Upper lobe of left lung (tissue), 6 donors: Measurements from ENCODE around the gene WDR90. TPM values are rescaled to one million over a fixed set of nuclear protein-coding genes. Genes with fewer than 3 reads are reported as not detected.

Experiments used
- ATAC-seq, 2 donors: fragments of 200-7000 bp; cut with Tn5 transposase; one replicate each; pipeline ENCODE4 v1.9.1; 2022; ENCODE audit warnings: mild to moderate bottlenecking in 2 of 2, moderate library complexity in 2 of 2; ENCODE audit not compliant: low FRiP score in 2 of 2
- DNase-seq, 2 donors: peaks; one replicate each; pipeline ENCODE4 v3.0.0-alpha.2; 2019 to 2020
- H3K27ac ChIP-seq, 4 donors: fragments of 200-600 bp; sonication (generic); one replicate each; pipeline ENCODE4 v1.5.1; 2016 to 2019
- H3K27me3 ChIP-seq, 4 donors: fragments of 200-600 bp; sonication (generic); one replicate each; pipeline ENCODE4 v1.5.1; 2017 to 2019
- H3K36me3 ChIP-seq, 4 donors: fragments of 200-600 bp; sonication (generic); one replicate each; pipeline ENCODE4 v1.5.1; 2016 to 2019
- H3K4me1 ChIP-seq, 4 donors: fragments of 200-600 bp; sonication (generic); one replicate each; pipeline ENCODE4 v1.5.1; 2018 to 2019
- H3K4me3 ChIP-seq, 4 donors: fragments of 200-600 bp; sonication (generic); one replicate each; pipeline ENCODE4 v1.5.1; 2017 to 2019; ENCODE audit warnings: mild to moderate bottlenecking in 2 of 4, moderate library complexity in 1 of 4
- H3K9me3 ChIP-seq, 4 donors: fragments of 200-600 bp; sonication (generic); one replicate each; pipeline ENCODE4 v1.5.1; 2018 to 2019
- EP300 ChIP-seq, 4 donors: sonication (generic); formaldehyde crosslinking; IDR thresholded peaks; one replicate each; pipeline ENCODE4 v1.5.1; 2017; ENCODE audit warnings: antibody characterized with exemption in 4 of 4, control low read depth in 2 of 4
- POLR2A ChIP-seq, 4 donors: fragments of 450-650 bp; IDR thresholded peaks; one replicate each; pipeline ENCODE4 v1.5.1; 2016 to 2017; ENCODE audit warnings: antibody characterized with exemption in 4 of 4, mild to moderate bottlenecking in 2 of 4
- POLR2AphosphoS5 ChIP-seq, 2 donors: sonication (generic); formaldehyde crosslinking; IDR thresholded peaks; one replicate each; pipeline ENCODE4 v1.5.1; 2017; ENCODE audit warnings: antibody characterized with exemption in 2 of 2
- WGBS, 2 donors: methylation state at CpG; one replicate each; pipeline ENCODE4 v1.1.5; 2017 to 2018; 5-methylcytosine and 5-hydroxymethylcytosine counted together
- total RNA-seq, 6 donors: library from RNA; depleted of rRNA in 4 of 6; stranded (reverse); fragments of >200 nt in 4 of 6; gene quantifications; one replicate each; pipeline versions ENCODE4 v1.1.0 to v1.2.1, GENCODE V29; 2016 to 2021
- TF ChIP-seq, protein P1 (sequence below), 6 experiments: fragments of 450-650 bp in 4 of 6; fragments of 200-600 bp in 2 of 6; sonication (generic) in 2 of 6; IDR thresholded peaks; one replicate each; pipeline ENCODE4 v1.5.1; 2016 to 2019; ENCODE audit warnings: antibody characterized with exemption in 6 of 6
- donor health status: DM: no; HTN: no; CAD: no; lungs with moderate emphysema.
- donor health status: DM: no; HTN: yes; CAD: no; lungs with severe emphysema.

The WDR90 gene
- total RNA-seq, 6 donors from 2014 or later: 18.8 to 174 (median 34.1) TPM

DNA sequence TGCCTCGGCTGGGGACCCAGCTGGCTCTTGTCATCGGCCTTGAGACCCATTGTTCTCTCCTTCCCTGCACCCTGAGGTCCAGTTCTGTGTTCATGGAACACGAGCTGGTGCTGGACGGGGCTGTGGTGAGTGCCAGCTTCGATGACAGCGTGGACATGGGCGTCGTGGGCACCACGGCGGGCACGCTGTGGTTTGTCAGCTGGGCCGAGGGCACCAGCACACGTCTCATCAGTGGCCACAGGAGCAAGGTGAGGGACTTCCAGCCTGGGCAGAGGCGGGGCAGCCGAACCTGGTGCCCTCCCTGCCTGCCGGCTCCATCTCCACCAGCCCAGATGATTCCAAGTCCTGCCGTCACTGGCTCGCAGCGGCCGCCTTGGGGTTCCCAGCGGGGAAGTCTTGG, 13.4 kb downstream of the WDR90 start:
- H3K4me1 ChIP-seq: peaks cover 17 to 27% (median 19%) of the 10 kb centered on the region in 4 donors
- H3K27ac ChIP-seq: no peak overlapping the region
- H3K4me3 ChIP-seq: no peak overlapping the region
- no peaks in the 10 kb centered on the region for H3K27me3 ChIP-seq
- DNase-seq: no peak
- TF ChIP-seq, protein P1, sequence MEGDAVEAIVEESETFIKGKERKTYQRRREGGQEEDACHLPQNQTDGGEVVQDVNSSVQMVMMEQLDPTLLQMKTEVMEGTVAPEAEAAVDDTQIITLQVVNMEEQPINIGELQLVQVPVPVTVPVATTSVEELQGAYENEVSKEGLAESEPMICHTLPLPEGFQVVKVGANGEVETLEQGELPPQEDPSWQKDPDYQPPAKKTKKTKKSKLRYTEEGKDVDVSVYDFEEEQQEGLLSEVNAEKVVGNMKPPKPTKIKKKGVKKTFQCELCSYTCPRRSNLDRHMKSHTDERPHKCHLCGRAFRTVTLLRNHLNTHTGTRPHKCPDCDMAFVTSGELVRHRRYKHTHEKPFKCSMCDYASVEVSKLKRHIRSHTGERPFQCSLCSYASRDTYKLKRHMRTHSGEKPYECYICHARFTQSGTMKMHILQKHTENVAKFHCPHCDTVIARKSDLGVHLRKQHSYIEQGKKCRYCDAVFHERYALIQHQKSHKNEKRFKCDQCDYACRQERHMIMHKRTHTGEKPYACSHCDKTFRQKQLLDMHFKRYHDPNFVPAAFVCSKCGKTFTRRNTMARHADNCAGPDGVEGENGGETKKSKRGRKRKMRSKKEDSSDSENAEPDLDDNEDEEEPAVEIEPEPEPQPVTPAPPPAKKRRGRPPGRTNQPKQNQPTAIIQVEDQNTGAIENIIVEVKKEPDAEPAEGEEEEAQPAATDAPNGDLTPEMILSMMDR (IDR thresholded peaks at IDR 0.05): no peak
- TF ChIP-seq POLR2AphosphoS5 (IDR thresholded peaks at IDR 0.05): no peak
- no peak for TF ChIP-seq EP300 (IDR thresholded peaks at IDR 0.05)
- TF ChIP-seq POLR2A (IDR thresholded peaks at IDR 0.05): no peak
- peaks cover 0 to 12% (median 7%) of the 10 kb centered on the region in 4 donors for H3K36me3 ChIP-seq
- no peaks in the 10 kb centered on the region for H3K9me3 ChIP-seq
- 94% methylated on average over 14 to 21 of the region's 21 CpGs for WGBS, 2 donors
- ATAC-seq: no peak

DNA sequence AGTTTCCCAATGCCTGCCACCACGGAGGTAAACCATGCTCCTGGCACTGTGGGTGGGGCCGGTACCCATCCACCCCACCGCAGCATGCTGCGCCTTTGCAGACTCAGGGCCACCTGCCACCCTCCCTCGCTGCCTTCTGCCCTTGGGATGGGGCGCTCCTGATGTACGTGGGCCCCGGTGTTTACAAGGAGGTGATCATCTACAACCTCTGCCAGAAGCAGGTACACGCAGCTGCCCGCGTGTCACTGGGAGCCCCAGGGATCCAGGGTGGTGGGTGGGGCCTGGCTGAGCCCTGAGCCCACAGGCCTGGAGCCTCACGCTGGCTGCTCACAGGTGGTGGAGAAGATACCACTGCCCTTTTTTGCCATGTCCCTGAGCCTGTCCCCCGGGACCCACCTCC, 17.4 kb downstream of the WDR90 start:
- ATAC-seq (no peak), DNase-seq (no peak)
- WGBS, 2 donors: 91 to 96% methylated on average over 6 to 13 of the region's 13 CpGs
- TF ChIP-seq POLR2A (IDR thresholded peaks at IDR 0.05): no peak
- TF ChIP-seq EP300 (IDR thresholded peaks at IDR 0.05): no peak
- no peak for TF ChIP-seq POLR2AphosphoS5 (IDR thresholded peaks at IDR 0.05)
- TF ChIP-seq, protein P1 (IDR thresholded peaks at IDR 0.05): no peak
- H3K9me3 ChIP-seq: no peaks in the 10 kb centered on the region
- H3K4me3 ChIP-seq: no peak overlapping the region
- no peaks in the 10 kb centered on the region for H3K27me3 ChIP-seq
- H3K27ac ChIP-seq: no peak overlapping the region
- H3K36me3 ChIP-seq: peaks cover 15 to 26% (median 24%) of the 10 kb centered on the region in 4 donors
- H3K4me1 ChIP-seq: peaks cover 16 to 24% (median 16%) of the 10 kb centered on the region in 4 donors

- peaks cover 15 to 33% (median 31%) of the 10 kb centered on the region in 4 donors for H3K36me3 ChIP-seq
- WGBS, 2 donors: 81 to 89% methylated on average over 9 to 20 of the region's 22 CpGs
- peak overlapping the region; percentile 69 to 89 (median 87) for H3K27ac ChIP-seq
- TF ChIP-seq POLR2AphosphoS5 (IDR thresholded peaks at IDR 0.05) (no peak), POLR2A (IDR thresholded peaks at IDR 0.05) (no peak), EP300 (IDR thresholded peaks at IDR 0.05) (no peak)
- TF ChIP-seq, protein P1 (IDR thresholded peaks at IDR 0.05): no peak
- H3K4me1 ChIP-seq: peaks cover 15 to 21% (median 16%) of the 10 kb centered on the region in 4 donors
- no peaks in the 10 kb centered on the region for H3K27me3 ChIP-seq
- peak in 1 of 2 donors; percentile 74 for DNase-seq
- no peak for ATAC-seq
- H3K9me3 ChIP-seq: no peaks in the 10 kb centered on the region
- H3K4me3 ChIP-seq: peak overlapping the region in 2 of 4 donors; percentile 100
Observed at GRCh38 chr16:667113-667779, 18.1 kb downstream of the WDR90 start.

GRCh38 chr16:667780-668518, 18.8 kb downstream of the WDR90 start, which contains the start of gene RHOT2:
Gene RHOT2 (plus strand): TSS chr16:668132. CDS start chr16:668200, 68 bp downstream.
- TF ChIP-seq EP300 (IDR thresholded peaks at IDR 0.05) (peak in 1 of 4 donors; percentile 46), POLR2A (IDR thresholded peaks at IDR 0.05) (peak in 1 of 4 donors; percentile 85), POLR2AphosphoS5 (IDR thresholded peaks at IDR 0.05) (peak; percentile 79 to 87)
- TF ChIP-seq, protein P1 (IDR thresholded peaks at IDR 0.05): peak; percentile 86 to 98 (median 97)
- ATAC-seq: peak; percentile 95 to 97
- H3K27ac ChIP-seq: peak within 1 kb of the TSS; percentile 69 to 89 (median 87)

More at GRCh38 chr16:667780-668518, 18.8 kb downstream of the WDR90 start, which contains the start of gene RHOT2:
- Histone ChIP-seq H3K9me3 (no peaks in the 10 kb centered on the region), H3K4me3 (peak within 1 kb of the TSS; percentile 87 to 100 (median 100)), H3K27me3 (no peaks in the 10 kb centered on the region), H3K4me1 (peaks cover 15 to 21% (median 16%) of the 10 kb centered on the region in 4 donors), H3K36me3 (peaks cover 19 to 40% (median 38%) of the 10 kb centered on the region in 4 donors)
- 0 to 1% methylated on average over 5 to 54 of the region's 78 CpGs for WGBS, 2 donors
- peak; percentile 95 to 99 for DNase-seq
